Measurements from ENCODE around the gene LY6G6C. TPM values are rescaled to one million over a fixed set of nuclear protein-coding genes. Genes with fewer than 3 reads are reported as not detected.

Gene LY6G6C
- total RNA-seq, 1 donor from 2014 or later = 0.66 TPM

DNA sequence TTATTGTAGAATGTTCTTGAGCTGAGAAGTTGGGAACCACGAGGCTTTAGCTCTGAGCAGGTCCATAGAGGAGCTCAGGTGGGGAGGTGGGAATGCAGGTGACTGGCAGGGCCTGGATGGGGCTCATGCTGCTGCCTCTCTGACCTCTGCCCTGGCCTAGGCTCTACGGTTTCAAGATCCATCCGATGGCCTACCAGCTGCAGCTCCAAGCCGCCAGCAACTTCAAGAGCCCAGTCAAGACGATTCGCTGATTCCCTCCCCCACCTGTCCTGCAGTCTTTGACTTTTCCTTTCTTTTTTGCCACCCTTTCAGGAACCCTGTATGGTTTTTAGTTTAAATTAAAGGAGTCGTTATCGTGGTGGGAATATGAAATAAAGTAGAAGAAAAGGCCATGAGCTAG is 51.9 kb downstream of the LY6G6C start, which contains the start of gene LY6G5B:
Gene LY6G5B, plus strand, starts transcription at position 301 of the 400 bp plus-strand sequence. CDS start 975 bp downstream, outside the sequence.
- DNase-seq (ENCODE audit: low read depth) (no peak), FAIRE-seq (no peak)
- Histone ChIP-seq H3K4me1 (ENCODE audit: insufficient read depth, low read length) (peaks cover 7% of the 10 kb centered on the region), H3K9me3 (ENCODE audit: insufficient read depth, low read depth, low read length) (no peaks in the 10 kb centered on the region), H3K4me3 (ENCODE audit: insufficient read depth, low read depth, low read length) (no peak within 1 kb of the TSS), H3K27me3 (ENCODE audit: insufficient read depth, low read length) (no peaks in the 10 kb centered on the region), H3K79me2 (ENCODE audit: insufficient read depth, low read length) (peaks cover 55% of the 10 kb centered on the region), H3K4me2 (ENCODE audit: low read length) (no peak within 1 kb of the TSS), H2AFZ (ENCODE audit: low read depth, low read length) (no peak within 1 kb of the TSS), H3K27ac (ENCODE audit: low read depth, low read length) (no peak within 1 kb of the TSS), H4K20me1 (ENCODE audit: insufficient read depth, low read length) (peaks cover 50% of the 10 kb centered on the region), H3K9ac (ENCODE audit: low read length) (no peak within 1 kb of the TSS), H3K36me3 (ENCODE audit: insufficient read depth, low read length) (peaks cover 45% of the 10 kb centered on the region)
- no peak within 1 kb of the TSS for H3K27ac Mint-ChIP-seq (ENCODE audit: unreplicated experiment)
- peaks cover 15% of the 10 kb centered on the region for H3K4me1 Mint-ChIP-seq (ENCODE audit: low read depth, unreplicated experiment)
- TF ChIP-seq, protein P1, sequence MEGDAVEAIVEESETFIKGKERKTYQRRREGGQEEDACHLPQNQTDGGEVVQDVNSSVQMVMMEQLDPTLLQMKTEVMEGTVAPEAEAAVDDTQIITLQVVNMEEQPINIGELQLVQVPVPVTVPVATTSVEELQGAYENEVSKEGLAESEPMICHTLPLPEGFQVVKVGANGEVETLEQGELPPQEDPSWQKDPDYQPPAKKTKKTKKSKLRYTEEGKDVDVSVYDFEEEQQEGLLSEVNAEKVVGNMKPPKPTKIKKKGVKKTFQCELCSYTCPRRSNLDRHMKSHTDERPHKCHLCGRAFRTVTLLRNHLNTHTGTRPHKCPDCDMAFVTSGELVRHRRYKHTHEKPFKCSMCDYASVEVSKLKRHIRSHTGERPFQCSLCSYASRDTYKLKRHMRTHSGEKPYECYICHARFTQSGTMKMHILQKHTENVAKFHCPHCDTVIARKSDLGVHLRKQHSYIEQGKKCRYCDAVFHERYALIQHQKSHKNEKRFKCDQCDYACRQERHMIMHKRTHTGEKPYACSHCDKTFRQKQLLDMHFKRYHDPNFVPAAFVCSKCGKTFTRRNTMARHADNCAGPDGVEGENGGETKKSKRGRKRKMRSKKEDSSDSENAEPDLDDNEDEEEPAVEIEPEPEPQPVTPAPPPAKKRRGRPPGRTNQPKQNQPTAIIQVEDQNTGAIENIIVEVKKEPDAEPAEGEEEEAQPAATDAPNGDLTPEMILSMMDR (IDR thresholded peaks at IDR 0.05; ENCODE audit: insufficient read depth, low read depth, low read length) = no peak
- TF ChIP-seq EZH2 (IDR thresholded peaks at IDR 0.05; ENCODE audit: insufficient read depth, low read length) = no peak
- no peaks in the 10 kb centered on the region for H3K27me3 Mint-ChIP-seq (ENCODE audit: low read depth, unreplicated experiment)
- no peaks in the 10 kb centered on the region for H3K9me3 Mint-ChIP-seq (ENCODE audit: unreplicated experiment)
- no peak within 1 kb of the TSS for H3K4me3 Mint-ChIP-seq (ENCODE audit: unreplicated experiment)
- peaks cover 18% of the 10 kb centered on the region for H3K36me3 Mint-ChIP-seq (ENCODE audit: low read depth, unreplicated experiment)

Small RNA genes lying within 50 kb of the gene (microRNA-seq; reads per million reads assigned to microRNA genes)
- gene MIR4646 = 1.9 reads per million

Other genes with a start within 250 kb of the LY6G6C start
- 4.1 and 5.8 TPM in 2 replicates for gene MICB, start 223.6 kb downstream of the LY6G6C start, total RNA-seq
- gene MCCD1, start 192.8 kb downstream of the LY6G6C start, total RNA-seq = not detected in 2 replicates
- gene DDX39B, start 179.7 kb downstream of the LY6G6C start, total RNA-seq = 284 and 294 TPM in 2 replicates
- 2.6 and 3.4 TPM in 2 replicates for gene ATP6V1G2, start 175.1 kb downstream of the LY6G6C start, total RNA-seq
- 18.8 and 20.4 TPM in 2 replicates for gene NFKBIL1, start 174.1 kb downstream of the LY6G6C start, total RNA-seq
- not detected in 2 replicates for gene LTA, start 149.5 kb downstream of the LY6G6C start, total RNA-seq
- 0.79 and 1.2 TPM in 2 replicates for gene TNF, start 146.2 kb downstream of the LY6G6C start, total RNA-seq
- 0.26 and 0.52 TPM in 2 replicates for gene LTB, start 139.3 kb downstream of the LY6G6C start, total RNA-seq
- not detected in 2 replicates for gene LST1, start 135.5 kb downstream of the LY6G6C start, total RNA-seq
- not detected in 2 replicates for gene NCR3, start 128.7 kb downstream of the LY6G6C start, total RNA-seq
- gene AIF1, start 106.5 kb downstream of the LY6G6C start, total RNA-seq = not detected in 2 replicates
- gene PRRC2A, start 101.0 kb downstream of the LY6G6C start, total RNA-seq = 180 and 188 TPM in 2 replicates
- 233 and 247 TPM in 2 replicates for gene BAG6, start 69.1 kb downstream of the LY6G6C start, total RNA-seq
- 0.89 and 1.2 TPM in 2 replicates for gene APOM, start 65.9 kb downstream of the LY6G6C start, total RNA-seq
- 14.7 and 15.5 TPM in 2 replicates for gene C6orf47, start 61.0 kb downstream of the LY6G6C start, total RNA-seq
- 11.7 and 13.8 TPM in 2 replicates for gene GPANK1, start 56.7 kb downstream of the LY6G6C start, total RNA-seq
- 200 and 208 TPM in 2 replicates for gene CSNK2B, start 55.7 kb downstream of the LY6G6C start, total RNA-seq
- 17.5 and 20.3 TPM in 2 replicates for gene LY6G5B, start 51.8 kb downstream of the LY6G6C start, total RNA-seq
- gene LY6G5C, start 40.7 kb downstream of the LY6G6C start, total RNA-seq = 2.9 and 3.9 TPM in 2 replicates
- 34.3 and 38.3 TPM in 2 replicates for gene ABHD16A, start 18.4 kb downstream of the LY6G6C start, total RNA-seq
- gene LY6G6F, start 14.9 kb downstream of the LY6G6C start, total RNA-seq = not detected in 2 replicates
- not detected in 2 replicates for gene LY6G6D, start 6.4 kb downstream of the LY6G6C start, total RNA-seq
- not detected in 2 replicates for gene MPIG6B, start 1.6 kb upstream of the LY6G6C start, total RNA-seq
- gene DDAH2, start 7.6 kb upstream of the LY6G6C start, total RNA-seq = 62.5 and 72.4 TPM in 2 replicates
- gene CLIC1, start 14.8 kb upstream of the LY6G6C start, total RNA-seq = 484 and 518 TPM in 2 replicates
- 5.7 and 6.8 TPM in 2 replicates for gene MSH5, start 18.3 kb upstream of the LY6G6C start, total RNA-seq
- 0.72 and 1.2 TPM in 2 replicates for gene SAPCD1, start 40.9 kb upstream of the LY6G6C start, total RNA-seq
- 0.54 and 0.94 TPM in 2 replicates for gene VWA7, start 55.6 kb upstream of the LY6G6C start, total RNA-seq
- gene VARS1, start 74.0 kb upstream of the LY6G6C start, total RNA-seq = 94.8 and 96.3 TPM in 2 replicates
- 43.8 and 44.0 TPM in 2 replicates for gene LSM2, start 85.2 kb upstream of the LY6G6C start, total RNA-seq
- gene HSPA1L, start 93.5 kb upstream of the LY6G6C start, total RNA-seq = 0.98 and 1.1 TPM in 2 replicates
- gene HSPA1A, start 93.8 kb upstream of the LY6G6C start, total RNA-seq = 52.6 and 52.7 TPM in 2 replicates
- gene HSPA1B, start 106.0 kb upstream of the LY6G6C start, total RNA-seq = 64.9 and 77.2 TPM in 2 replicates
- 45.0 and 47.3 TPM in 2 replicates for gene NEU1, start 141.1 kb upstream of the LY6G6C start, total RNA-seq
- 0.23 and 0.29 TPM in 2 replicates for gene SLC44A4, start 157.3 kb upstream of the LY6G6C start, total RNA-seq
- gene EHMT2, start 176.0 kb upstream of the LY6G6C start, total RNA-seq = 32.6 and 35.8 TPM in 2 replicates
- 3.7 and 4.6 TPM in 2 replicates for gene ZBTB12, start 180.3 kb upstream of the LY6G6C start, total RNA-seq
- gene C2, start 206.0 kb upstream of the LY6G6C start, total RNA-seq = 0.20 and 0.43 TPM in 2 replicates
- 1.0 and 1.4 TPM in 2 replicates for gene CFB, start 224.3 kb upstream of the LY6G6C start, total RNA-seq
- 47.7 and 48.1 TPM in 2 replicates for gene NELFE, start 237.2 kb upstream of the LY6G6C start, total RNA-seq
- 75.3 and 79.1 TPM in 2 replicates for gene SKIC2, start 237.4 kb upstream of the LY6G6C start, total RNA-seq

All from astrocyte (in vitro differentiated cells and primary cell).